Measurements from ENCODE around the gene MRPS14.

DNA sequence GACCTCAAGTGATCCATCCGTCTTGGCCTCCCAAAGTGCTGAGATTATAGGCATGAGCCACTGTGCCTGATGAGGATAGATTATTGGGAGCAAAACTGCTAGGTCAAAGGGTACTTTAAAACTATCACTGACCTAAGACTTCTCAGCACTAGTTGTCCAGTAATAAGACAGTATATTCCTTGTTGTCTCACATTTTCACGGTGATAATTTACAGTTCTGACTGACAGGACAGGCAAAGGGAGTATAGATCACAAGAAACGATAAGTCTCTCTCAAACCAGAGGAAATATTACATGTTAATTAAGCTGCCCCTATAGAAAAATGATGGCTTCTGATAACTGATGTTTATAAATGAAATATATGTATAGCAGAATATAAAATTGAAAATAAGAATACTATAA lies 3.7 kb downstream of the MRPS14 start:
- TF ChIP-seq POLR2AphosphoS5 (IDR thresholded peaks at IDR 0.05; ENCODE audit: low read depth, low read length): no peak
- TF ChIP-seq SIN3A (IDR thresholded peaks at IDR 0.05; ENCODE audit: borderline replicate concordance, insufficient read depth, low read length): no peak

Data from PFSK-1 (cell line).